GM12892 (cell line): ENCODE results near the gene MKRN2OS.

Experiments used
- POLR2AphosphoS5 ChIP-seq: IDR thresholded peaks from 2 replicates; pipeline ENCODE4 v1.6.1; 2011; ENCODE audit warnings: low read depth, low read length, control low read depth
- TAF1 ChIP-seq: IDR thresholded peaks from 2 replicates; pipeline ENCODE4 v1.6.1; 2011; ENCODE audit warnings: low read depth, mild to moderate bottlenecking, control low read depth, low read length, borderline replicate concordance

DNA sequence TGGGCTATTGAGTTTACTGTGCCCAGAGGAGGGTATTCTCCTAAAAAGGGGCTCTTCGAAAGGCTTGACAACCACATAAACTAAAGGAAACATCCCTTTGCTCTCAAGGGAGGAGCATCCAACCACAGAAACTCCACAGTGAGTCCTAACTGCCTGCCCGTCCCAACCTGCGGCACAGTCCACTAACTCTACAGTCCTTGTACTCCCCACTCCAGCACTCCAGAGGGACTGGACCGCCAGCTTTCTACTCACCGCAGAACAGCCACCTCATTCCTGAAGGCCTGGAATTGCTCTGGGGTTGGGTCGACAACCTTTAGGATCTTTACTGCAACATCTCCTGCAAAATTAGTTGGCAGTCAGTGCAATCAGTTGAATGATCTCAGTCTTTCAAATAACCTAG, 46.2 kb upstream of the MKRN2OS start:
- TF ChIP-seq POLR2AphosphoS5 (no peak), TAF1 (no peak)
